ENCODE results near the gene BSND. TPM values are rescaled to one million over a fixed set of nuclear protein-coding genes. Genes with fewer than 3 reads are reported as not detected.

BSND gene
- total RNA-seq, 2 donors from 2014 or later, result 0.13 to 0.20 TPM

GRCh38 chr1:54953846-54954245, 44.9 kb upstream of the BSND start:
- Mint-ChIP-seq H3K4me1 (peaks cover 12% of the 10 kb centered on the region), H3K27me3 (ENCODE audit: insufficient read depth) (peaks cover 6% of the 10 kb centered on the region), H3K9me3 (peaks cover 31% of the 10 kb centered on the region), H3K36me3 (ENCODE audit: low read depth) (peaks cover 2% of the 10 kb centered on the region), H3K4me3 (no peak overlapping the region), H3K27ac (no peak overlapping the region)
- no peaks in the 10 kb centered on the region for H3K27me3 ChIP-seq (ENCODE audit: control insufficient read depth, insufficient read depth, low read length, poor library complexity, severe bottlenecking)
- H3K36me3 ChIP-seq (ENCODE audit: control insufficient read depth, insufficient read depth, low read length), result no peaks in the 10 kb centered on the region
- WGBS, 2 experiments (ENCODE audit: insufficient coverage in 1 of 2, insufficient read length in 1 of 2), result 94 to 100% methylated on average over 1 to 2 of the region's 3 CpGs
- H3K4me3 ChIP-seq (ENCODE audit: low read length), result no peak overlapping the region
- peaks cover 23% of the 10 kb centered on the region for H3K9me3 ChIP-seq (ENCODE audit: control insufficient read depth, low read length)
- no peaks in the 10 kb centered on the region for H3K4me1 ChIP-seq (ENCODE audit: control insufficient read depth, insufficient read depth, low read length)
- TF ChIP-seq CTCF (conservative IDR thresholded peaks at IDR 0.05), result no peak
- H3K27ac ChIP-seq (ENCODE audit: low read depth, low read length), result no peak overlapping the region
- no peak overlapping the region for H3K9ac ChIP-seq (ENCODE audit: extremely low read depth, low read length, poor library complexity, severe bottlenecking)
- no peak for DNase-seq

- Mint-ChIP-seq H3K9me3 (peaks cover 45% of the 10 kb centered on the region), H3K36me3 (ENCODE audit: low read depth) (peaks cover 2% of the 10 kb centered on the region), H3K4me1 (peaks cover 8% of the 10 kb centered on the region), H3K4me3 (no peak overlapping the region), H3K27ac (no peak overlapping the region), H3K27me3 (ENCODE audit: insufficient read depth) (peaks cover 6% of the 10 kb centered on the region)
- no peak for DNase-seq
- Histone ChIP-seq H3K27ac (ENCODE audit: low read depth, low read length) (no peak overlapping the region), H3K9ac (ENCODE audit: extremely low read depth, low read length, poor library complexity, severe bottlenecking) (no peak overlapping the region), H3K4me3 (ENCODE audit: low read length) (no peak overlapping the region), H3K27me3 (ENCODE audit: control insufficient read depth, insufficient read depth, low read length, poor library complexity, severe bottlenecking) (no peaks in the 10 kb centered on the region), H3K9me3 (ENCODE audit: control insufficient read depth, low read length) (peaks cover 38% of the 10 kb centered on the region), H3K4me1 (ENCODE audit: control insufficient read depth, insufficient read depth, low read length) (no peaks in the 10 kb centered on the region), H3K36me3 (ENCODE audit: control insufficient read depth, insufficient read depth, low read length) (no peaks in the 10 kb centered on the region)
- WGBS, 2 experiments (ENCODE audit: insufficient coverage in 1 of 2, insufficient read length in 1 of 2), result 90% methylated on average over 1 of the region's 1 CpG
- TF ChIP-seq CTCF (conservative IDR thresholded peaks at IDR 0.05), result no peak
Observed at GRCh38 chr1:54955359-54955758, 43.4 kb upstream of the BSND start.

GRCh38 chr1:54956726-54957125, 42.0 kb upstream of the BSND start:
- H3K27ac Mint-ChIP-seq, result no peak overlapping the region
- peaks cover 48% of the 10 kb centered on the region for H3K9me3 Mint-ChIP-seq
- H3K4me3 ChIP-seq (ENCODE audit: low read length), result no peak overlapping the region
- no peak for DNase-seq
- WGBS, 2 experiments (ENCODE audit: insufficient coverage in 1 of 2, insufficient read length in 1 of 2), result 96 to 100% methylated on average over 3 to 4 of the region's 4 CpGs
- peaks cover 41% of the 10 kb centered on the region for H3K9me3 ChIP-seq (ENCODE audit: control insufficient read depth, low read length)
- peaks cover 6% of the 10 kb centered on the region for H3K27me3 Mint-ChIP-seq (ENCODE audit: insufficient read depth)
- H3K36me3 ChIP-seq (ENCODE audit: control insufficient read depth, insufficient read depth, low read length), result no peaks in the 10 kb centered on the region
- H3K4me1 ChIP-seq (ENCODE audit: control insufficient read depth, insufficient read depth, low read length), result no peaks in the 10 kb centered on the region
- no peak for TF ChIP-seq CTCF (conservative IDR thresholded peaks at IDR 0.05)
- no peaks in the 10 kb centered on the region for H3K4me1 Mint-ChIP-seq
- no peak overlapping the region for H3K4me3 Mint-ChIP-seq
- no peaks in the 10 kb centered on the region for H3K27me3 ChIP-seq (ENCODE audit: control insufficient read depth, insufficient read depth, low read length, poor library complexity, severe bottlenecking)
- no peak overlapping the region for H3K9ac ChIP-seq (ENCODE audit: extremely low read depth, low read length, poor library complexity, severe bottlenecking)
- no peak overlapping the region for H3K27ac ChIP-seq (ENCODE audit: low read depth, low read length)
- peaks cover 2% of the 10 kb centered on the region for H3K36me3 Mint-ChIP-seq (ENCODE audit: low read depth)
